ENCODE data around the gene ITGA4.

GRCh38 chr2:181426672-181427071 is 30.5 kb upstream of the ITGA4 start:
- TF ChIP-seq EP300 (IDR thresholded peaks at IDR 0.05), result no peak
- TF ChIP-seq POLR2AphosphoS5 (IDR thresholded peaks at IDR 0.05), result no peak
- TF ChIP-seq, protein P1, sequence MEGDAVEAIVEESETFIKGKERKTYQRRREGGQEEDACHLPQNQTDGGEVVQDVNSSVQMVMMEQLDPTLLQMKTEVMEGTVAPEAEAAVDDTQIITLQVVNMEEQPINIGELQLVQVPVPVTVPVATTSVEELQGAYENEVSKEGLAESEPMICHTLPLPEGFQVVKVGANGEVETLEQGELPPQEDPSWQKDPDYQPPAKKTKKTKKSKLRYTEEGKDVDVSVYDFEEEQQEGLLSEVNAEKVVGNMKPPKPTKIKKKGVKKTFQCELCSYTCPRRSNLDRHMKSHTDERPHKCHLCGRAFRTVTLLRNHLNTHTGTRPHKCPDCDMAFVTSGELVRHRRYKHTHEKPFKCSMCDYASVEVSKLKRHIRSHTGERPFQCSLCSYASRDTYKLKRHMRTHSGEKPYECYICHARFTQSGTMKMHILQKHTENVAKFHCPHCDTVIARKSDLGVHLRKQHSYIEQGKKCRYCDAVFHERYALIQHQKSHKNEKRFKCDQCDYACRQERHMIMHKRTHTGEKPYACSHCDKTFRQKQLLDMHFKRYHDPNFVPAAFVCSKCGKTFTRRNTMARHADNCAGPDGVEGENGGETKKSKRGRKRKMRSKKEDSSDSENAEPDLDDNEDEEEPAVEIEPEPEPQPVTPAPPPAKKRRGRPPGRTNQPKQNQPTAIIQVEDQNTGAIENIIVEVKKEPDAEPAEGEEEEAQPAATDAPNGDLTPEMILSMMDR (IDR thresholded peaks at IDR 0.05), result no peak

All from esophagus muscularis mucosa (tissue), 4 donors.